Adrenal gland (tissue), 12 donors: ENCODE results near the gene ARHGAP21. TPM values are rescaled to one million over a fixed set of nuclear protein-coding genes. Genes with fewer than 3 reads are reported as not detected.

Source experiments
- DNase-seq, 7 donors: peaks; one replicate each; pipeline ENCODE4 v3.0.0-alpha.2; 2019 to 2020
- H3K27ac ChIP-seq, 5 donors: fragments of 200-600 bp; sonication (generic) in 4 of 5; 1 replicate in 3 of 5; 2 replicates in 2 of 5; pipeline versions ENCODE4 v1.5.1 to v1.8.0; 2016 to 2020; ENCODE audit warnings: mild to moderate bottlenecking in 1 of 5
- H3K27me3 ChIP-seq: fragments of 200-600 bp; 2 replicates; pipeline ENCODE4 v1.8.0; 2021
- H3K36me3 ChIP-seq, 2 donors: fragments of 200-600 bp; replicated peaks in 1 of 2; 1 replicate in 1 of 2; 2 replicates in 1 of 2; pipeline versions ENCODE4 v1.5.1 to v1.8.0; 2018 to 2022
- H3K4me1 ChIP-seq, 2 donors: fragments of 200-600 bp; replicated peaks in 1 of 2; 1 replicate in 1 of 2; 2 replicates in 1 of 2; pipeline versions ENCODE4 v1.5.1 to v1.8.0; 2018 to 2021
- H3K4me3 ChIP-seq, 4 donors: fragments of 200-600 bp; sonication (generic) in 3 of 4; one replicate each; pipeline ENCODE4 v1.5.1; 2016 to 2018
- H3K9me3 ChIP-seq, 3 donors: fragments of 200-600 bp; sonication (generic) in 1 of 3; replicated peaks in 1 of 3; 1 replicate in 2 of 3; 2 replicates in 1 of 3; pipeline versions ENCODE4 v1.5.1 to v1.8.0; 2016 to 2021
- CTCF ChIP-seq, 6 experiments: fragments of 450-650 bp in 4 of 6; fragments of 200-600 bp in 2 of 6; sonication (generic) in 1 of 6; IDR thresholded peaks; 1 replicate in 5 of 6; 2 replicates in 1 of 6; pipeline versions ENCODE4 v1.5.1 to v1.8.0; 2016 to 2021; ENCODE audit warnings: antibody characterized with exemption in 6 of 6, mild to moderate bottlenecking in 2 of 6, moderate library complexity in 1 of 6
- POLR2A ChIP-seq, 2 donors: fragments of 450-650 bp; IDR thresholded peaks; one replicate each; pipeline ENCODE4 v1.6.1; 2017; ENCODE audit warnings: antibody characterized with exemption in 2 of 2, mild to moderate bottlenecking in 2 of 2, moderate library complexity in 1 of 2
- WGBS, 4 donors: extraction: QIAGEN DNeasy Blood & Tissue Kit in 2 of 4; methylation state at CpG; one replicate each; pipeline versions ENCODE4 v1.1.5 to v1.1.7; 2013 to 2017; 5-methylcytosine and 5-hydroxymethylcytosine counted together
- intact Hi-C, 2 donors: fragments of 100-400 bp; cut with DNase I; formaldehyde crosslinking; loops; one replicate each; pipeline versions ENCODE4 v1.14.1 to v1.15.0; 2022 to 2023
- polyA plus RNA-seq, 3 donors: library from polyadenylated mRNA; stranded (reverse); fragments of 200-250 nt in 2 of 3; fragments of 350-450 nt in 1 of 3; fragmentation: Illumina TruSeq in 1 of 3; extraction: RNeasy Lipid Tissue Mini Kit (QIAGEN cat#74804) in 1 of 3; gene quantifications; one replicate each; pipeline ENCODE4 v1.2.3, GENCODE V29; 2013 to 2014
- total RNA-seq, 9 donors: library from RNA; depleted of rRNA in 4 of 9; stranded (reverse); fragments of >200 nt in 4 of 9; fragments of 120-200 nt in 1 of 9; fragmentation: NEBNext Ultra II Directional in 1 of 9; extraction: Animal tissue kit (Norgen Biotek cat#: 25700) in 1 of 9; gene quantifications; one replicate each; pipeline versions ENCODE4 v1.1.0 to v1.2.4, GENCODE V29; 2013 to 2023
- donor health status: healthy with polysubstance abuse.
- donor health status: Bipolar disorder and iron deficiency.
- donor health status: DM: yes; HTN: yes; CAD: no.
- donor health status: DM: no; HTN: no; CAD: no.
- donor health status: DM: no; HTN: no; CAD: no.
- donor health status: DM: yes; HTN: yes; CAD: no.

Gene ARHGAP21
- total and polyA plus RNA-seq, 12 donors = 45.2 to 160 (median 107) TPM

- Histone ChIP-seq H3K4me1 (no peaks in the 10 kb centered on the region), H3K4me3 (no peak overlapping the region), H3K9me3 (no peaks in the 10 kb centered on the region), H3K27ac (no peak overlapping the region), H3K36me3 (peaks cover 0 to 93% of the 10 kb centered on the region in 2 donors), H3K27me3 (no peaks in the 10 kb centered on the region)
- intact Hi-C loops = no loop called here
- WGBS, 4 donors = 93 to 95% (median 94%) methylated on average over 11 of the region's 11 CpGs
- DNase-seq = no peak
- TF ChIP-seq POLR2A (IDR thresholded peaks at IDR 0.05) (no peak), CTCF (IDR thresholded peaks at IDR 0.05) (no peak)
Observed at GRCh38 chr10:24596217-24596930, 127.3 kb downstream of the ARHGAP21 start.

GRCh38 chr10:24590697-24591457 lies 132.8 kb downstream of the ARHGAP21 start:
- TF ChIP-seq POLR2A (IDR thresholded peaks at IDR 0.05) (no peak), CTCF (IDR thresholded peaks at IDR 0.05) (no peak)
- peaks cover 0 to 94% of the 10 kb centered on the region in 2 donors for H3K36me3 ChIP-seq

GRCh38 chr10:24589265-24589664 lies 134.4 kb downstream of the ARHGAP21 start:
- Histone ChIP-seq H3K36me3 (peaks cover 0 to 85% of the 10 kb centered on the region in 2 donors), H3K27ac (no peak overlapping the region), H3K4me1 (no peaks in the 10 kb centered on the region), H3K9me3 (no peaks in the 10 kb centered on the region), H3K4me3 (no peak overlapping the region), H3K27me3 (no peaks in the 10 kb centered on the region)
- no peak for TF ChIP-seq POLR2A (IDR thresholded peaks at IDR 0.05)
- TF ChIP-seq CTCF (IDR thresholded peaks at IDR 0.05) = no peak
- 91 to 97% (median 94%) methylated on average over 2 of the region's 2 CpGs for WGBS, 4 donors
- DNase-seq = no peak
- intact Hi-C loops = no loop called here

More at GRCh38 chr10:24590697-24591457, 132.8 kb downstream of the ARHGAP21 start:
- DNase-seq = no peak
- no peak overlapping the region for H3K4me3 ChIP-seq
- intact Hi-C loops = no loop called here
- no peak overlapping the region for H3K27ac ChIP-seq
- H3K4me1 ChIP-seq = no peaks in the 10 kb centered on the region
- H3K27me3 ChIP-seq = no peaks in the 10 kb centered on the region
- H3K9me3 ChIP-seq = no peaks in the 10 kb centered on the region

GRCh38 chr10:24579906-24580305 lies 143.8 kb downstream of the ARHGAP21 start:
- no peak for DNase-seq
- Histone ChIP-seq H3K4me1 (peaks cover 0 to 2% of the 10 kb centered on the region in 2 donors), H3K36me3 (peaks cover 0 to 4% of the 10 kb centered on the region in 2 donors), H3K27ac (no peak overlapping the region), H3K4me3 (no peak overlapping the region), H3K27me3 (no peaks in the 10 kb centered on the region), H3K9me3 (no peaks in the 10 kb centered on the region)
- WGBS, 4 donors = 68 to 84% (median 76%) methylated on average over 4 of the region's 4 CpGs
- no peak for TF ChIP-seq CTCF (IDR thresholded peaks at IDR 0.05)
- no peak for TF ChIP-seq POLR2A (IDR thresholded peaks at IDR 0.05)
- intact Hi-C loops = no loop called here
